Stimulated activated CD4-positive, alpha-beta T cell treated with anti-CD3 and anti-CD28 coated beads, Interleukin-1b, Interleukin-23, amount 100 ng/mL, for 1 hour (primary cell): Measurements from ENCODE around the gene TUBB3.

ENCODE experiments used
- DNase-seq, 2 donors: peaks; one replicate each; pipeline ENCODE4 v3.0.0-alpha.2; 2020; ENCODE audit warnings: low read depth in 2 of 2

Gene TUBB3

DNA sequence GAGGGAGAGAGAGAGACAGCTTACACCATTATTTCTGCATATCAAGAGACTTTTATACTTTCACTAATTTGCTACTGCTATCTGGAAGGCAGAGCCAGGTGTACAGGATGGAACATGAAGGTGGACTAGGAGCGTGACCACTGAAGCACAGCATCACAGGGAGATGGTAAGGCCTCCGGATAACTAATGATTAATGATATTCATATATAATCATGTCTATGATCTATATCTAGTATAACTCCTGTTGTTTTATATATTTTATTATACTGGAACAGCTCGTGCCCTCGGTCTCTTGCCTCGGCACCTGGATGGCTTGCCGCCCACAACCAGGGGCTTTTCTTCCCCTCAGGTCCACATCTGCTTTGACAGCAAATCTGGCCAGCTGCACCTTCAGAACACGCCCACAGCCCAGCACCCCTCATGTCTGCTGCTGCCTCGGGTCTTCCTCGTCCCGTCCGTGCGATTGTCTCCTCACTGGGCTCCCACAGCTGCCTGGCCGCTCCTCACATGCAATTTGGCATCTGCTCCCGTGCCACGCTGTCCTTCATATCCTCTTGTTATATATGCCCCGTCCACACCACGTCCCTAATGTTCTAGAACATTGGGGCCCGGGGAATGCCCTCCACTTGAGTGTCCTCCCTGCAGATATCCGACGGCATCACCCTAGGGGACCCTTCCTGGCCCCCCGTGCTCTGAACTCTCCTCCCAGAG is 15.2 kb downstream of the TUBB3 start:
- DNase-seq, result no peak

DNA sequence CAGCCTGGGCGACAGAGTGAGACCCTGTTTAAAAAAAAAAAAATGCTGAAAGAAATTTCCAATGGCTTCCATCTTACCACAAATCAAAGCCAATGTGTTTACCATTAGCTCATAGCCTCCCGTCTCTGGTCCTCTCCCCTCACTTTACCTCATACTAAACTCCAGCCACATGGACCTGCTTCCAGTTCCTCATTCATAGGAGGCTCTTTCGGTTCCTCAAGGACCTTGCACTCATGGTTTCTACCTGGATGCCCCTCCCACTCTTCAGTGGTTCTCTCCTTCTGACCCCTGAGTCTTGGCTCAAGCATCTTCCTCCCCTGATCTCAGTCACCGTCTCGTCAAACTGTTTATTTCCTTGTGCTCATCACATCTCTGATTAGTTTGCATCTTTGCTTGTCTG is 21.6 kb downstream of the TUBB3 start:
- DNase-seq, result no peak

DNA sequence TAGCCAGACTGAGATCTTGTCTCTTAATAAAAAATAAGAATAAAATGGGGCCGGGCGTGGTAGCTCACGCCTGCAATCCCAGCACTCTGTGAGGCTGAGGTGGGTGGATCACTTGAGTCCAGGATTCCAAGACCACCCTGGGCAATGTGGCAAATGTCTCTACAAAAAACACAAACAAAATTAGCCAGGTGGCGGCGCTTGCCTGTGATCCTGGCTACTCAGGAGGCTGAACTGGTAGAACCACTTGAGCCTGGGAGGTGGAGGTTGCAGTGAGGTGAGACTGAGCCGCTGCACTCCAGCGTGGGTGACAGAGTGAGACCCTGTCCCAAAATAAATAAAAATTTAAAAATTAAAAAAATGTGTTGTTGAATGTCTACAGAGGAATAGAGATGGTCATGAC is 22.5 kb downstream of the TUBB3 start:
- no peak for DNase-seq

DNA sequence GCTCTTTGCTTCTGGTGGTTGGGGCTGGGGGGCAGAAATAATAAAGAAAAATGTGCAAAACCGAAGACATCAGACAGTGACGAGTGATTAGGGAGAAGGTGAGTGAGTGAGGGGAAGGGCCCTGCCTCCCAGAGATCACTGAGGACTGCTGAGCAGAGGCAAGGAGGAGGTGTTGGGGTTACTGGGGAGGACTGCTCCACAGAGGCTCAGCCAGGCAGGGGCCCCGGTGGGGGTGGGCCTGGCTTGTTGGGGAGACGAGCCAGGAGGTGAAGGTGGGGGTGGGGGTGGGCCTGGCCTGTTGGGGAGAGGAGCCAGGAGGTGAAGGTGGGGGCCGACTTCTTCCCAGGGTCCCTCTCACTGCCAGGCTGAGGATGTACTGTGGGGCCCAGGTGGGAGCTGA is 23.4 kb downstream of the TUBB3 start:
- no peak for DNase-seq

DNA sequence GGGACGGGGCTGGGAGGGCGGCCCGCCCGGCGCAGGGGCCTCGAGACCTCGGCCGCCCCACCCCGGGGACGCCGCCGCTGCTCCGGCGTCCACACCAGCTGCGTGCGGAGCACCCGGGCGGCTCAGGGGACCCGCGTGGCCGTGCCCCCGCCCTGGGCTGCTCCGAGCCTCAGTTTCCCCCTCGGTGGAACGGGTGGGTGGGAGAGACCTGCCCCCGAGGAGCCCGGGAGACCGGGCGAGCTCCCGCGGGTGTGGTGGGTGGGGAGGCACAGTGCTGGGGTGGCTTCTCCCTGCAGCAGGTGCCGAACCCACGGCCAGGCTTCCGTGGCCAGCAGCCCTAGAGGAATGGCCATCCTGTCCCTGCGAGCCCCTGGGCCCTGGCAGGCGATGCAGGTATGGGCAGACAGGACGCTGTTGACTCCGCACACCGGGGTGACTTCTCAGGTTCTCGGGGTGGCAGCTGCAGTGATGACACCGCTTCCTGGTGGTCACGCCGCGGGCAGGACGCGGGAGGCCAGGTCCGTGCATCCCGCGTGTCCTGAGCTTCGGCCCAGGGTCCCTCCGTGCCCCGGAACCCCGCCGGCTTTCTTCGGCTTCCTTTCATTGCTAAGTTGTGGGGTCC is 26.1 kb downstream of the TUBB3 start:
- no peak for DNase-seq

DNA sequence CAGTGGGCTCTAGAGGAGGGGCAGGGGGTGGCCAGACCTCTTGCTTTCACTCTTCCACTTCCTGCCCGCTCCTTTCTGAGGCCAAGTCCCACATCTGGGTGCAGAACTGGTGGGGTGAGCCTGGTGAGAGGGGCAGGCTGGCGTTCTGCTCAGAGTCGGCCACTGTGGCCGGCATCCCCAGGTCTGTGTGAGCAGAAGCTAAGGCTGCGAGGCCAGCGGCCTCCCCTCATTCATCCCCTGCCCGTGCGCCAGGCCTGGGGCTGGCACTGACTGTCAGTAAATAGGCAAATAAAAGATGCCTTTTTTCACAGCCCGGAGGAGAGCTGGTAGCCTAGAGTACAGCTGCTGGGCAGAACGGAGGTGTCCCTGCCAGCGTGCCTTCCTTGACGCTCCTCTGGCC is 26.6 kb downstream of the TUBB3 start:
- no peak for DNase-seq

DNA sequence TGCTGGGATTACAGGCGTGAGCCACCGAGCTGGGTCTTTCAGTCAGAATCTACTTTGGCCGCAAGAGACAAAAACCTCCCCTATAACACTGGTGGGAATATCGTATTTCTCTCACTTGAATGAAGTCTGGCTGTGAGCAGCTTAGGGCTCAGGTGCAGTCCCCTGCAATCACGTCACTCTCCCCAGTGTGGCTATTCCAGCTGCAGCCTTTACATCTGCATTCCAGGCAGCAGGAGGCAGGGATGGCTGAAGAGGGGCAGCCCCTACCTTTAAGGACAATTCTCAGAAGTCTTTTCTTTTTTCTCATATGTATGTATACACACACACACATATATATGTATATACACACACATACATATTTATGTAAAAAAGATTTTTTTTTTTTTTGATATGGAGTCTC is 28.4 kb downstream of the TUBB3 start:
- no peak for DNase-seq

DNA sequence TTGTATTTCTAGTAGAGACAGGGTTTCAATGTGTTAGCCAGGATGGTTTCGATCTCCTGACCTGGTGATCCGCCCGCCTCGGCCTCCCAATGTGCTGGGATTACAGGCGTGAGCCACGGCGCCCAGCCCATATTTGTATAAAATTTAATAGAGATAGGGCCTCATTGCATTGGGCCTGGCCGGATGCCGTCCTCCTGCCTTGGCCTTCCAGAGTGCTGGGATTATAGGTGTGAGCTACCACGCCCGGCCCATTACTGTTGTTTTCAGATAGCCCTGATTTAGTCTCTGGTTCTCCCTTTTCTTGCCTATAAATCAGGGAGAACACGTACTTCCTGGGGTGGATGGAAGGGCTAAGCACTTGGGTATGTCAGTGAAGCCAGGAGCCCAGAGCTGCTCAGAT is 28.9 kb downstream of the TUBB3 start:
- DNase-seq, result no peak

DNA sequence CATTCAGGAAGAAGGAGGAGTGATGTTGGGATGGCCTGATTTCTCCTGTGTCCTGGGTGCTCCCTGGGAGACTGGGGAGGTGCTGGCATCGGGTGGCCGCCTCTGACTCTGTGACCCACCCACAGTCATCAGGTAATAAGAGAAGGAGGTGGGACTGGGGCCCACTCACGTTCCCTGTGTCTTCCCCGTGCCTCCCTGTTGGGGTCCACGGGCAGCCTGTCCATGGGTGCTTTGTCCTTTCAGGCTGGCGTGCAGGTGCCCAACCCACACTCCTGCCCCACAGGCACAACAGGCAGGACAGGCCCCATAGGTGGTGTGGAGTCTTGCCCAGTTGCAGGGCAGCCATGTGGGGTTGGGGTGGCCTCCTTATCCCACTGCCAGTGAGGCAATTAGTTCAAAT is 29.4 kb downstream of the TUBB3 start:
- no peak for DNase-seq

DNA sequence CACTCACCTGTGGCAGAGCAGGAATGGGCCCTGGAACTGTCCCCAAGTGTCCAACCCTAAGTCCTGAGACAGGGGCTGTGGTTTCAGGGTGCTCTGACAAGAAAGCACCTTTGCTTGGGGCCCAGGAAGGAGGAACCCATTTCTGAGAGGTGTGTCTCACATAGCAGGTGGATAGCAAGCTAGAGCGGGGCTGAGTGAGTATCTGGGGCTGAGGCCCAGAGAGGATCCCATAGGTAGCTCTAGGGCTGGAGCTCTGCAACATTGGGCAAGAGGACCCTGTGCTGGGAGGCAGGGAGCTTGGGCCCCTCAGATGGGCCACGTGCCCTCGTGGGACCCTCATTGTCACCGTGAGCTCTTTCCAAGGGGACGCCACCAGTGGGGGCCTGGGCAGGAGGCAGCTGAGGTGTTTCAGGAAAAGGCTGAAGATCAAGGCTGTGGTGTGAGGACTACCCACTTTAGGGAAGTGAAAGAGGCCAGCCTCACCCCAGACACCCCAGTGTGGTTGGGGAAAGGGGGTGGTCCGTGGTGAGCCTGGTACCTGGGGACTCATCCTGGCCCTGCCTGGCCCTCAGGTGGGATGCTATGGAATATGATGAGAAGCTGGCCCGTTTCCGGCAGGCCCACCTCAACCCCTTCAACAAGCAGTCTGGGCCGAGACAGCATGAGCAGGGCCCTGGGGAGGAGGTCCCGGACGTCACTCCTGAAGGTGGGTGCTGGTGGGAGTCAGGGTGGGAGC is 30.7 kb downstream of the TUBB3 start:
- no peak for DNase-seq

DNA sequence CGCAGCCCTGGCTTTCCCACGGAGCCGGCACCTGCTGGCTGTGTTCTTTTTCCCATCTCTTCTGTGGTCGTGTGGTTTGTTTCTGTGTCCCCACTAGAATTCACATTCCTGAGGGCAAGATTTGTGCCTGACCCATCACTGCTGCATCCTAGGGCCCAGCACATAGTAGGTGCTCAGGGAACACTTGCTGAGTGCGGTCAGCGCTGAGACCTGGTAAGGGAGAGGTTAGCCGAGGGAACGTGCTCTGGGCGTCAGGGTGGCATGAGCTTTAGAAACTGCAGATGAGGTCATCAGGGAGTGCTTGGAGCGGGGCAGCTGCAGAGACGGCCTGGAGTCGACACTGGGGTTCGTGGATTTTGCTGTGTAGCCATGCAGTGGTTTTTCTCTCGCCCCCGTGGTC is 31.3 kb downstream of the TUBB3 start:
- DNase-seq, result no peak

DNA sequence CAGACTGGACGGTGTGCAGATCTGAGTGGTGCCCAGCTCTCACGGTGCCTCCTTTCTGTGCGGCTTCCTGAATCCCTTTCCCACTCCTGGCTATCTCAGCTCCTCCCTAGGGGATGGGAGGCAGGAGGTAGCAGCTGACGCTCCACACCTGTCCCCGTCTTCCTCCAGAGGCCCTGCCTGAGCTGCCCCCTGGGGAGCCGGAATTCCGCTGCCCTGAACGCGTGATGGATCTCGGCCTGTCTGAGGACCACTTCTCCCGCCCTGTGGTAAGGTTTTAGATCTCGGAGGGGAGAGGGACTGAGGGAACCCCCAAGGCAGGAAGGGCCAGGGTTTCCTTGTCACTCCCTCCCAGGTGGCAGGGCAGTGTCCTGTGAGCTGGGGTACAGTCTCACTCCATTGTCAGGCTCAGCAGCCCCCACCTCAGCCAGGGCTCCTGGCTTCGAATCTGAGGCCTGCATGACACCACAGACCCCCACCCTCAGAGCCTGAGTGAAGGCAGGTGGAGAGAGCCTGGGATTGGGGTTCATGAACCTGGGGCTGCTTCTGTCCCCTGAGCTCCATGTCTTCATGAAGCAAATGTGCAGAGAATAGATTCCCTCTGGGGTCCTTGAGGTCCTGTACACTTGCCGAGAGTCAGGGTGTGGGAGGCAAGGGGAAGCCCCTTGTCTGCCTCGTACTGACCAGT is 32.0 kb downstream of the TUBB3 start:
- no peak for DNase-seq

DNA sequence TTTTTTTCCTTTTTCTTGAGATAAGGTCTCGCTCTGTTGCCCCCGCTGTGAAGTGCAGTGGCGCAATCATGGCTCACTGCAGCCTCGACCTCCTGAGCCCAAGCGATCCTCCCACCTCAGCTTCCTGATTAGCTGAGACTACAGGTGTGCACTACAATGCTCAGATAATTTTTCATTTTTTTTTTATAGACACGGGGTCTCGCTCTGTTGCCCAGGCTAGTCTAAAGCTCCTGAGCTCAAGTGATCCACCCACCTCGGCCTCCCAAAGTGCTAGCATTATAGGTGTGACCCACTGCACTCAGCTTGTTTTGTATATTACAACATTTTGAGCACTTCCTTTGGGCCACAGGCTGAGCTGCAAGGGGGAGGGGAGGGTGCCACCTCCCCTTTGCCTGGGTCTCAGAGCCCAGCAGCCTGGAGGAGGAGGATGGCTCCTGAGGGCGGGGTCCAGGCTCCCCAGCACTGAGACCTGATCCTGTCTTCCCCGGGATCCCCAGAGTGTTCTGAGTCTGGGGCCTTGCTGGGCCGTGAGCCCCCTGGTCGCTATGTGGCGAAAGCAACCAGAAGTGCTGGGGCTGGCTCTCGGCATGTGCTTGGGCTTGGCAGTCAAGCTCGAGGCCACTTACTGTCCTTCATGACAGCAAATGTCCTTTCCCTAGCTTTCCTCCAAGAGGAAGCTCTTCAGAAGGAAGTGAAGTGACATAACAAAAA is 33.5 kb downstream of the TUBB3 start:
- DNase-seq, result no peak

DNA sequence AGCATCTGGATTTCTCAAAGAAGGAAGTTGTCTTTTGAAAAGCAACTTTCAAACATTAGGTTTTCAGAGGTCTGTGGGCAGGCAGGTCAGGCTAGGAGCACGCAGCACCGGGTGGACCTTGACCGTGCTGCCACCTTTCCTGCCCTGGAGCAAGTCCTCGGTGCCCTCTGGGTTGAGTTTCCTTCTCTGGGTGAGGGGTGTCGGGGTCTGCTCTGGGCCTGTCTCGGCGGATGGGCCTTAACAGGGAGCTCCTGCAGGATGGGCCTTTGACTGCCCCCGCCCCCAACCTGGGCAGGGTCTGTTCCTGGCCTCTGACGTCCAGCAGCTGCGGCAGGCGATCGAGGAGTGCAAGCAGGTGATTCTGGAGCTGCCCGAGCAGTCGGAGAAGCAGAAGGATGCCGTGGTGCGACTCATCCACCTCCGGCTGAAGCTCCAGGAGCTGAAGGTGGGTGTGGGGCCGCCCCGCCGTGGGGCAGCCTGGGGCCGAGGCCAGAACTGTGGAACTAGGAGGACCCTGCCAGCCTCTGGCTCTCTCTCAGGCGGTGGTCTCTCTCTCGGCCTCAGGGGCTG is 34.2 kb downstream of the TUBB3 start:
- no peak for DNase-seq

DNA sequence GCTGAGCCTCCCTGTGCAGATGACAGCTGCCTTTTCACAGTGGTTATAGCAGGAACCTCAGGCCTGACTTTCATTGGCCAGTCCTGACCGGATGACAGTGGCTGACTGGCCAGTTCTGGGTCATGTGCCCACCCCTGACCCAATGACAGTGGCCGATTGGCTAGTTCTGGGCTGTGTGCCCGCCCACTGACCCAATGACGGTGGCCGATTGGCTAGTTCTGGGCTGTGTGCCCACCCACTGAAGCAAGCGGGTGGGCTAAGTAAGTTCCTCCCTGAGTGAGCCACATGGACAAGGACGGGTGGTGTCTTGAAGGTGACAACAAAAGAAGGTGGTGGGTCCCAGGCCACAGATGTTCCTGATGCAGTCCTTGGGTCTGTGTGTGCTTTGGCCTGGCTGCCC is 34.9 kb downstream of the TUBB3 start:
- no peak for DNase-seq

DNA sequence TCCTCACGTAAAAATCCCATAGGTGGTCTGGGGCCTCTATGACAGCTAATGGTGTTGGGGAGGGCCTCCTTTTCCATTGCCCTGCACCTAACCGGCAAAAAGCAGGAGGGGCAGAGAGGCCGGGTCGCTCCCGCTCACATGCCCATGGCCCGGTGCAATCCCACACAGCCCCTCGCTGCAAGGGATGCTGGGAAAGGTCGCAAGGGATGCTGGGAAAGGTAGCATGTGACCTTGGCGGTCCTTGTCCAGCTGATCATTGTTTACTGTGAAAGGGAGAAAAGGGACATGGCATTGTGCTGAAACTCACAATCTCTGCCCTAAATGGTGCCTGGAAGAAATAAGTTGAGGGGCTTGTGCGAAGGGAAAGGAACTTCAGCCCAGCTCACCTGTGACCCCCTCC is 35.5 kb downstream of the TUBB3 start:
- no peak for DNase-seq

DNA sequence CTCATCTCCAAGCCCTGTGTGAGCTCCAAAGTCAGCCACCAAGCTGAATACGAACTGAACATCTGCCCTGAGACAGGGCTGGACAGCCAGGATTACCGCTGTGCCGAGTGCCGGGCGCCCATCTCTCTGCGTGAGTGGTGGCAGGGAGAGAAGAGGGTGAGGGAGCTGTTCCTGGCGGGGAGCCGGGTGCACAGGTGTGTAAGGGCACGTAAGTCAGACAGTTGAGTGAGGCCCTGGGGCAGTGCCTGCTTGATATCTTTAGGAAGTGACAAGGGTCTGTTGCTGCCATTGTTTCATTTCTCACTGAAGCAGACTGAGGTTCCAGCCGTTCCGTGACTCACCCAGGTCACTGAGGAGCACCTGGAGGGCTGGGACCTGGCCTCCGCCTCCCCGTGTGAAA is 37.8 kb downstream of the TUBB3 start:
- no peak for DNase-seq

DNA sequence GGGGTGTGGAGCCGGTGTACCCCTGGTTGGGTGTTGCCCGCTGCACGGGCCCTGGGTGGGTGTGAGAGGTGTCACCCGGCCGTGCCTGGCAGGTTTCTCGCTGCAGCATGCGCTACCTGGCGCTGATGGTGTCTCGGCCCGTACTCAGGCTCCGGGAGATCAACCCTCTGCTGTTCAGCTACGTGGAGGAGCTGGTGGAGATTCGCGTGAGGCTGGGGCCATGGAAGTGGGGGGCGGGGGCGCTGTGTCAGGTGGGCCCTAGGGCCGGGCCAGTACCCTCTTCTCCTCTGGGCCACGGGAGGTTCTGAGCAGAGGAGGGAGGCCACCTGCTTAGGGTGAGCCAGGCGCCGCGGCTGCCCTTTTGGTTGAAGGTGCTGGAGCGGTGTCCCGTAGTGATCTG is 38.8 kb downstream of the TUBB3 start:
- no peak for DNase-seq

DNA sequence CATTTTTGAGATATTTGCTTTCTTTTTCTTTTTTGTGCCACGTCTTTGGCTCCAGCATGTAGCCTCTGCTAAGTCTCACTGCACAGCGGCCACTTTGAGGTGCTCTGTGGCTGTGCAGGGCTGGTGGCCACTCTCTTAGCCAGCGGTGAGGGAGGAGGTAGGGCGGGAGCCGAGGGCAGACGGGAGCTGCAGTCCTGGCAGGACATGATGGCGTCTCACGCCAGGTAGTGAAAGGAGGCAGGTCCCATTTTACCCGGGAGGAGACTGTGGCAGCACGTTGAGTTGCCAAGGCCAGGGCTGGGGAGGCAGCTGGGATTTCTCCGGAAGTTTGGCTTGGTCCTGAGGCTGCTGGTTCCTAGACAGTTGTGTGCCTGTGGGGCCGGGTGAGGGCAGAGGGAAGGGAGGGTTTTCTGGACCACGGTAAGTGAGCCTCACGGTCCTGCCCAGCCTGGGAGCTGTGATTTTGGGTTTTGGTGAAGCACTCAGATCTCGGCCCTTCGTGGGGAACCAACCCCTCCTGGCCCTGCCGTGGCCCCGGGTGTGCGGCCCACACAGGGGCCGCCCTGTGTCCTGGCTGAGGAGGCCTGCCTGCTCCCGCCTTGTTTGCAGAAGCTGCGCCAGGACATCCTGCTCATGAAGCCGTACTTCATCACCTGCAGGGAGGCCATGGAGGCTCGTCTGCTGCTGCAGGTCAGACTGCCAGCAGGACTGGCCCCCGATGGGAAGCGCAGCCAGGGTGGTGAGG is 39.8 kb downstream of the TUBB3 start:
- DNase-seq, result no peak

DNA sequence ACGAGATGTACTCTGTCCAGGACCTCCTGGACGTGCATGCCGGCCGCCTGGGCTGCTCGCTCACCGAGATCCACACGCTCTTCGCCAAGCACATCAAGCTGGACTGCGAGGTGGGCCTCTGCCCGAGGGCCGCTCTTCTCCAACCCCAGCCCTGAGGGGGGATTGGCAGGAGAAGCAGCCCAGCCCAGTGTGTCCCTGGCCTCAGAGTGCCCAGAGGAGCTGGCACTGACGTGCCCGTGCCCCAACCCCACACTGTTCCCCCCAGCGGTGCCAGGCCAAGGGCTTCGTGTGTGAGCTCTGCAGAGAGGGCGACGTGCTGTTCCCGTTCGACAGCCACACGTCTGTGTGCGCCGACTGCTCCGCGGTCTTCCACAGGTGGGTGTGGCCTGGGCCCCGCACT is 41.1 kb downstream of the TUBB3 start:
- DNase-seq, result no peak
